ENCODE results near the gene H3-3A.

GRCh38 chr1:226064816-226065248, 2.3 kb downstream of the H3-3A start:
- no peak for TF ChIP-seq EZH2 (IDR thresholded peaks at IDR 0.05; ENCODE audit: low read depth, unreplicated experiment)
- peak; percentile 77 to 80 for TF ChIP-seq CTCF (conservative IDR thresholded peaks at IDR 0.05; ENCODE audit: low read depth in 2 of 2)
- TF ChIP-seq EZH2phosphoT487 (IDR thresholded peaks at IDR 0.05; ENCODE audit: unreplicated experiment): no peak
- TF ChIP-seq POLR2AphosphoS5 (IDR thresholded peaks at IDR 0.05; ENCODE audit: low read depth): no peak
- no peak for TF ChIP-seq NANOG (IDR thresholded peaks at IDR 0.05; ENCODE audit: borderline replicate concordance)
- no peak for TF ChIP-seq ZNF462 (CRISPR knock-in tag; IDR thresholded peaks at IDR 0.05)
- TF ChIP-seq JUNB (IDR thresholded peaks at IDR 0.05; ENCODE audit: unreplicated experiment): no peak
- TF ChIP-seq ETS1 (IDR thresholded peaks at IDR 0.05): no peak
- TF ChIP-seq CREB1 (CRISPR knock-in tag; IDR thresholded peaks at IDR 0.05; ENCODE audit: low read depth): no peak
- no peak for TF ChIP-seq REST (IDR thresholded peaks at IDR 0.05; ENCODE audit: unreplicated experiment)

Data from GM23338 (cell line).